AG10803 (cell line): Measurements from ENCODE around the gene GZF1.

Experiments
- DNase-seq: peaks from one replicate; pipeline ENCODE4 v3.0.0; 2010; ENCODE audit warnings: low read depth
- H3K4me3 ChIP-seq: 2 replicates; pipeline ENCODE4 v1.5.1; 2011; ENCODE audit warnings: mild to moderate bottlenecking, low read length, control low read depth
- CTCF ChIP-seq: conservative IDR thresholded peaks from 2 replicates; pipeline ENCODE4 v1.5.1; 2011; ENCODE audit warnings: mild to moderate bottlenecking, low read length, control low read depth, inconsistent platforms

GZF1 gene

GRCh38 chr20:23320317-23320716 lies 41.7 kb upstream of the GZF1 start:
- TF ChIP-seq CTCF = peak; percentile 69
- no peak overlapping the region for H3K4me3 ChIP-seq
- peak; percentile 40 for DNase-seq

GRCh38 chr20:23325107-23325506 lies 36.9 kb upstream of the GZF1 start:
- no peak for TF ChIP-seq CTCF
- no peak overlapping the region for H3K4me3 ChIP-seq
- DNase-seq = no peak

DNA sequence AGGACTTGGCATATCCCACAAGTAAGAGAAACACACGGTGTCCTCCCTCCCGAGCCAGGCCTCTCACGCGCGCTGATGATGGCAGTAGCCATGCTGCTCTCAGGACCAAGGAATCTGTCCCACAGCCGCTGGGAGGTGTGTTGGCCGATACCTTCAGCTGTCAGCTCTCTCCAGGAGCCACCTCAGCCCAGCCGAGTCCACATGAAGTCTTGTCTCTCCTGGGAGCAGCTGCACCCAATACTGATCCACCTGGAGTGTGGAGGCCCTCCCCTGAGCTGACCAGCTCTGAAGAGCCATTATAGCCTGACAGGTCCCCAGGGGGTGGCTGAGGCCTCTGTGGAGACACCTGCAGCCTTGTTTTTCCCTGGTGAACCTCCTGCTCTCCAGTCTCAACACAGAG lies 35.2 kb upstream of the GZF1 start:
- no peak for TF ChIP-seq CTCF
- no peak overlapping the region for H3K4me3 ChIP-seq
- no peak for DNase-seq

DNA sequence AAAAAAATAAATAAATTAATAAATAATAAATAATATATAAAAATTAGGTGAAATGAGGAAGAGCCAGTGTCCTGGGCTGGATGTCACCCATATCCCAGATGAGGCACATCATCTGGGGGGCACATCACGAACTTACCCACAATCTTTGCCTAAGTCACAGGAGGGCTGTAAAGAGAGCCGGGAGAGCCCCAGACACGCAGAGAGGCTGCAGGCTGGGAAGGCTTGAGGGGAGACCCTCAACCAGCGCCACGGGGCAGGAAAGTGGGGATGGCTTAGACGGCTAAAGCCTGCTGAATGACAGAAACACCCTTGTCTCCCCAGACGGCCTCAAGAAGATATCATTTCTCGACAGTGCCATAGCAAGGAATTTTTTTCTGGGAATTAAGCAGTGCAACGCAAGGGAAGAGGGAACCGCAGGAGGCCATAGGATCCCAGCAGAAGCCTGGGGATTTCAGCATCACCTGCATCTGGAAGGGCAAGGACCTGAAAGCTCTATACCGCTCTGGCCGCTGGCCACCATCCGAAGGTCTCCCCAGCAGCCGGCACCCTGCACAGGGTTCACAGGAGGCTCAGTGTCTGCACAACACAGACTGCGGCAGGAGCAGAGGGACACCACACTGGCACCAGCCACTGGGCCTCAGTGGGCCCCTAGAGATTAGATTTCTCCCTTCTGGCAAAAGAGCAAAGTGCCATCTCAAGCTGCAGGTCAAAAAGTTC lies 34.2 kb upstream of the GZF1 start:
- TF ChIP-seq CTCF = no peak
- no peak for DNase-seq
- H3K4me3 ChIP-seq = no peak overlapping the region

- DNase-seq = no peak
- TF ChIP-seq CTCF = no peak
- no peak overlapping the region for H3K4me3 ChIP-seq
Measured at GRCh38 chr20:23331450-23332350, 30.3 kb upstream of the GZF1 start.

GRCh38 chr20:23332467-23332866 lies 29.5 kb upstream of the GZF1 start:
- H3K4me3 ChIP-seq = no peak overlapping the region
- no peak for TF ChIP-seq CTCF
- DNase-seq = no peak

DNA sequence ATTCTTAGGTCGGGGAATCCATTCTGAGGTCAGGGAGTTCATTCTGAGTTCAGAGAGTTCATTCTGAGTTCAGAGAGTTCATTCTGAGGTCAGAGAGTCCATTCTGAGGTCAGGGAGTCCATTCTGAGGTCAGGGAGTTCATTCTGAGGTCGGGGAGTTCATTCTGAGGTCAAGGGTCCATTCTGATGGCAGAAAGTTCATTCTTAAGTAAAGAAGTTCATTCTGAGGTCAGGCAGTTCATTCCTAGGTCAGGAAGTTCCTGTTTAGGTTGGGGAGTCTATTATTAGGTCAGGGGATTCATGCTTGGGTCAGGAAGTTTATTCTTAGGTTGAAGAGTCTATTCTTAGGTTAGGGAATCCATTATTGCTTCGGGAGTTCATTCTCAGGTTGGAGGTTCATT lies 27.9 kb upstream of the GZF1 start:
- DNase-seq = no peak
- H3K4me3 ChIP-seq = no peak overlapping the region
- TF ChIP-seq CTCF = no peak
